Heart left ventricle (tissue), 16 donors: ENCODE results near the gene PSMB2. TPM values are rescaled to one million over a fixed set of nuclear protein-coding genes. Genes with fewer than 3 reads are reported as not detected.
"Not testable (repeated sequence)": the region's sequence is repeated elsewhere in the genome, so short reads cannot be mapped to it uniquely, and the experiment has no call there.

Experiments
- ATAC-seq, 4 donors: fragments of 200-7000 bp; cut with Tn5 transposase; one replicate each; pipeline ENCODE4 v1.9.1; 2020 to 2022; ENCODE audit warnings: moderate library complexity in 4 of 4, mild to moderate bottlenecking in 3 of 4, moderate number of reproducible peaks in 1 of 4
- DNase-seq, 5 donors: peaks; one replicate each; pipeline ENCODE4 v3.0.0-alpha.2; 2020
- H3K27ac ChIP-seq, 12 donors: fragments of 200-600 bp; sonication (generic) in 4 of 12; one replicate each; pipeline versions ENCODE4 v1.5.0 to v1.8.0; 2016 to 2022; ENCODE audit warnings: mild to moderate bottlenecking in 2 of 12
- H3K27me3 ChIP-seq, 9 donors: fragments of 200-600 bp; sonication (generic) in 2 of 9; one replicate each; pipeline versions ENCODE4 v1.5.1 to v1.8.0; 2016 to 2022; ENCODE audit warnings: mild to moderate bottlenecking in 3 of 9
- H3K36me3 ChIP-seq, 9 donors: fragments of 200-600 bp; sonication (generic) in 2 of 9; one replicate each; pipeline versions ENCODE4 v1.5.0 to v1.8.0; 2018 to 2022; ENCODE audit warnings: mild to moderate bottlenecking in 2 of 9
- H3K4me1 ChIP-seq, 12 donors: fragments of 200-600 bp; sonication (generic) in 4 of 12; one replicate each; pipeline versions ENCODE4 v1.5.0 to v1.8.0; 2016 to 2022; ENCODE audit warnings: mild to moderate bottlenecking in 3 of 12
- H3K4me3 ChIP-seq, 12 donors: fragments of 200-600 bp; sonication (generic) in 4 of 12; one replicate each; pipeline versions ENCODE4 v1.5.0 to v1.8.0; 2017 to 2022; ENCODE audit warnings: mild to moderate bottlenecking in 9 of 12, moderate library complexity in 4 of 12
- H3K9me3 ChIP-seq, 12 donors: fragments of 200-600 bp; sonication (generic) in 4 of 12; one replicate each; pipeline versions ENCODE4 v1.5.0 to v1.8.0; 2016 to 2022; ENCODE audit warnings: mild to moderate bottlenecking in 1 of 12
- CTCF ChIP-seq, 12 donors: fragments of 200-600 bp; sonication (generic) in 4 of 12; IDR thresholded peaks; one replicate each; pipeline versions ENCODE4 v1.5.0 to v1.8.0; 2018 to 2022; ENCODE audit warnings: antibody characterized with exemption in 12 of 12, mild to moderate bottlenecking in 5 of 12
- POLR2A ChIP-seq, 2 donors: fragments of 450-650 bp; IDR thresholded peaks; one replicate each; pipeline ENCODE4 v1.6.1; 2017; ENCODE audit warnings: antibody characterized with exemption in 2 of 2, mild to moderate bottlenecking in 2 of 2, moderate library complexity in 2 of 2
- WGBS, 4 donors: extraction: QIAGEN DNeasy Blood & Tissue Kit in 2 of 4; methylation state at CpG; one replicate each; pipeline versions ENCODE4 v1.1.5 to v1.1.7; 2013 to 2018; 5-methylcytosine and 5-hydroxymethylcytosine counted together
- intact Hi-C, 10 donors: fragments of 100-400 bp; cut with DNase I; formaldehyde crosslinking; loops; one replicate each; pipeline versions ENCODE4 v1.11.1 to v1.14.2; 2022
- polyA plus RNA-seq, 2 donors: library from polyadenylated mRNA; stranded (reverse); fragments of 200-250 nt; gene quantifications; one replicate each; pipeline ENCODE4 v1.2.3, GENCODE V29; 2013
- total RNA-seq, 9 donors: library from RNA; depleted of rRNA in 2 of 9; stranded (reverse); fragments of >200 nt in 2 of 9; fragmentation: NEBNext Ultra II Directional in 3 of 9; extraction: Animal tissue kit (Norgen Biotek cat#: 25700) in 3 of 9; gene quantifications; one replicate each; pipeline versions ENCODE4 v1.1.0 to v1.2.4, GENCODE V29; 2016 to 2023
- donor health status: ischemic (EF 13 %, LVEDD 7.1; RV severe dilation, severe dysfunction).
- donor health status: healthy with polysubstance abuse.
- donor health status: DM: no; HTN: yes; CAD: no.
- donor health status: DM: no; HTN: no; CAD: no.
- donor health status: ischemic (EF 25% LVEDD 6.9; RV normal size, moderate dysfunction).
- donor health status: ischemic (EF 25% LVEDD 5.7; RV mildly dilated, moderate dysfunction).
- donor health status: healthy.
- donor health status: DM: yes; HTN: yes; CAD: no.
- donor health status: ischemic (EF 35%, LVEDD 5.7; RV mildly dilated, moderate dysfunction).
- donor health status: nonischemic (EF 11% LVEDD 7.7; RV severe dilation, severe dysfunction).
- donor health status: DM: yes; HTN: yes; CAD: no.
- donor health status: PGD.
- donor health status: ischemic (EF 29% LVEDD 5.4; RV normal size, mild dysfunction).
- donor health status: nonischemic (EF 23%, LVEDD 6.1; RV moderate dilation, normal function).

Gene PSMB2
- total and polyA plus RNA-seq, 11 donors: 36.3 to 60.0 (median 41.7) TPM

GRCh38 chr1:35587736-35588135 is 53.6 kb downstream of the PSMB2 start:
- peaks cover 0 to 9% (median 0%) of the 10 kb centered on the region in 9 donors for H3K36me3 ChIP-seq
- TF ChIP-seq POLR2A (IDR thresholded peaks at IDR 0.05) (no peak), CTCF (IDR thresholded peaks at IDR 0.05) (no peak)
- WGBS, 4 donors: 76 to 87% (median 83%) methylated on average over 6 of the region's 6 CpGs
- no peak for DNase-seq
- intact Hi-C loops: no loop called here
- H3K27me3 ChIP-seq: no peaks in the 10 kb centered on the region
- no peak for ATAC-seq
- H3K9me3 ChIP-seq: no peaks in the 10 kb centered on the region
- no peak overlapping the region for H3K27ac ChIP-seq
- H3K4me1 ChIP-seq: no peaks in the 10 kb centered on the region
- H3K4me3 ChIP-seq: no peak overlapping the region

- peaks cover 0 to 9% (median 0%) of the 10 kb centered on the region in 9 donors for H3K36me3 ChIP-seq
- 83 to 92% (median 89%) methylated on average over 7 of the region's 7 CpGs for WGBS, 4 donors
- DNase-seq: no peak
Observed at GRCh38 chr1:35586808-35587207, 54.5 kb downstream of the PSMB2 start.

GRCh38 chr1:35585805-35586204 is 55.5 kb downstream of the PSMB2 start:
- intact Hi-C loops, H3K4me1 ChIP-seq, ATAC-seq, H3K27ac ChIP-seq, H3K36me3 ChIP-seq, H3K9me3 ChIP-seq, H3K4me3 ChIP-seq, DNase-seq, H3K27me3 ChIP-seq: not testable (repeated sequence)
- 94 to 100% (median 96%) methylated on average over 1 of the region's 1 CpG for WGBS, 4 donors

More at GRCh38 chr1:35586808-35587207, 54.5 kb downstream of the PSMB2 start:
- H3K9me3 ChIP-seq: no peaks in the 10 kb centered on the region
- H3K4me1 ChIP-seq: no peaks in the 10 kb centered on the region
- intact Hi-C loops: no loop called here
- H3K27ac ChIP-seq: no peak overlapping the region
- TF ChIP-seq CTCF (IDR thresholded peaks at IDR 0.05): no peak
- no peak for TF ChIP-seq POLR2A (IDR thresholded peaks at IDR 0.05)
- no peak overlapping the region for H3K4me3 ChIP-seq
- no peak for ATAC-seq
- no peaks in the 10 kb centered on the region for H3K27me3 ChIP-seq

GRCh38 chr1:35585281-35585680 is 56.0 kb downstream of the PSMB2 start:
- Histone ChIP-seq H3K36me3 (no peaks in the 10 kb centered on the region), H3K27me3 (no peaks in the 10 kb centered on the region), H3K27ac (no peak overlapping the region), H3K9me3 (no peaks in the 10 kb centered on the region), H3K4me3 (no peak overlapping the region), H3K4me1 (no peaks in the 10 kb centered on the region)
- intact Hi-C loops: no loop called here
- ATAC-seq (no peak), DNase-seq (no peak)
- TF ChIP-seq POLR2A (IDR thresholded peaks at IDR 0.05): no peak
- no peak for TF ChIP-seq CTCF (IDR thresholded peaks at IDR 0.05)
- 83 to 91% (median 87%) methylated on average over 3 of the region's 3 CpGs for WGBS, 4 donors

- not testable (repeated sequence) for ATAC-seq, H3K4me3 ChIP-seq, H3K36me3 ChIP-seq, H3K9me3 ChIP-seq, DNase-seq, H3K27ac ChIP-seq
- peaks cover 8 to 25% (median 12%) of the 10 kb centered on the region in 9 donors for H3K27me3 ChIP-seq
- intact Hi-C loops: loop anchor here in 1 of 10 donors (5.0 kb wide), 1 partner anchor 131 kb away; no protein-coding TSS in a partner anchor
- 94 to 95% (median 94%) methylated on average over 9 of the region's 9 CpGs for whole genome bisulfite sequencing, 4 donors
- H3K4me1 ChIP-seq: peaks cover 0 to 18% (median 9%) of the 10 kb centered on the region in 12 donors
Observed at GRCh38 chr1:35581621-35582020, 59.7 kb downstream of the PSMB2 start.
